ENCODE results near the gene NOTCH1.

- no peak for TF ChIP-seq CTCF (IDR thresholded peaks at IDR 0.05)
- TF ChIP-seq CREB1 (CRISPR knock-in tag; IDR thresholded peaks at IDR 0.05): no peak
- TF ChIP-seq ZSCAN18 (CRISPR knock-in tag; IDR thresholded peaks at IDR 0.05): no peak
- TF ChIP-seq, protein P1, sequence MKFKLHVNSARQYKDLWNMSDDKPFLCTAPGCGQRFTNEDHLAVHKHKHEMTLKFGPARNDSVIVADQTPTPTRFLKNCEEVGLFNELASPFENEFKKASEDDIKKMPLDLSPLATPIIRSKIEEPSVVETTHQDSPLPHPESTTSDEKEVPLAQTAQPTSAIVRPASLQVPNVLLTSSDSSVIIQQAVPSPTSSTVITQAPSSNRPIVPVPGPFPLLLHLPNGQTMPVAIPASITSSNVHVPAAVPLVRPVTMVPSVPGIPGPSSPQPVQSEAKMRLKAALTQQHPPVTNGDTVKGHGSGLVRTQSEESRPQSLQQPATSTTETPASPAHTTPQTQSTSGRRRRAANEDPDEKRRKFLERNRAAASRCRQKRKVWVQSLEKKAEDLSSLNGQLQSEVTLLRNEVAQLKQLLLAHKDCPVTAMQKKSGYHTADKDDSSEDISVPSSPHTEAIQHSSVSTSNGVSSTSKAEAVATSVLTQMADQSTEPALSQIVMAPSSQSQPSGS (CRISPR knock-in tag; IDR thresholded peaks at IDR 0.05; ENCODE audit: borderline replicate concordance, low read depth): no peak
- no peak for TF ChIP-seq SMAD4 (CRISPR knock-in tag; IDR thresholded peaks at IDR 0.05)
- TF ChIP-seq, protein P2, sequence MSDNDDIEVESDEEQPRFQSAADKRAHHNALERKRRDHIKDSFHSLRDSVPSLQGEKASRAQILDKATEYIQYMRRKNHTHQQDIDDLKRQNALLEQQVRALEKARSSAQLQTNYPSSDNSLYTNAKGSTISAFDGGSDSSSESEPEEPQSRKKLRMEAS (CRISPR knock-in tag; IDR thresholded peaks at IDR 0.05): no peak
- no peak for TF ChIP-seq ETV6 (CRISPR knock-in tag; IDR thresholded peaks at IDR 0.05)
- no peak for TF ChIP-seq KAT7 (CRISPR knock-in tag; IDR thresholded peaks at IDR 0.05; ENCODE audit: borderline replicate concordance)
These were observed 17.1 kb upstream of the NOTCH1 start for GRCh38 chr9:136562746-136563495.

Data from WTC11 (cell line).